ENCODE measurements around the gene TBL1XR1. TPM values are rescaled to one million over a fixed set of nuclear protein-coding genes. Genes with fewer than 3 reads are reported as not detected.

Gene TBL1XR1
- polyA plus RNA-seq (ENCODE audit: insufficient read length) = 181 TPM
- long read RNA-seq, donor 1, full-length matches to known transcripts = 5 of 5 reads
- long read RNA-seq, donor 1, partial matches to known transcripts = 0 of 5 reads
- long read RNA-seq, donor 1, other reads (novel, unspliced or antisense) = 0 of 5 reads
- long read RNA-seq, donor 2, full-length matches to known transcripts = 8 of 8 reads
- long read RNA-seq, donor 2, partial matches to known transcripts = 0 of 8 reads
- long read RNA-seq, donor 2, other reads (novel, unspliced or antisense) = 0 of 8 reads
- long read RNA-seq, donor 3, full-length matches to known transcripts = 2 of 2 reads
- long read RNA-seq, donor 3, partial matches to known transcripts = 0 of 2 reads
- long read RNA-seq, donor 3, other reads (novel, unspliced or antisense) = 0 of 2 reads
- long read RNA-seq, donor 4 = 0 reads
- long read RNA-seq, donor 5, full-length matches to known transcripts = 4 of 4 reads
- long read RNA-seq, donor 5, partial matches to known transcripts = 0 of 4 reads
- long read RNA-seq, donor 5, other reads (novel, unspliced or antisense) = 0 of 4 reads
- long read RNA-seq, donor 6, full-length matches to known transcripts = 6 of 6 reads
- long read RNA-seq, donor 6, partial matches to known transcripts = 0 of 6 reads
- long read RNA-seq, donor 6, other reads (novel, unspliced or antisense) = 0 of 6 reads
- long read RNA-seq, donor 7, full-length matches to known transcripts = 5 of 5 reads
- long read RNA-seq, donor 7, partial matches to known transcripts = 0 of 5 reads
- long read RNA-seq, donor 7, other reads (novel, unspliced or antisense) = 0 of 5 reads
- long read RNA-seq, donor 8, full-length matches to known transcripts = 4 of 4 reads
- long read RNA-seq, donor 8, partial matches to known transcripts = 0 of 4 reads
- long read RNA-seq, donor 8, other reads (novel, unspliced or antisense) = 0 of 4 reads

- DNase-seq = peak; percentile 92
Observed at GRCh38 chr3:177197041-177197726, at the start of gene TBL1XR1. Gene TBL1XR1, minus strand, starts transcription at chr3:177197482. Its CDS starts 132,505 bp downstream, at chr3:177064977.

- no peak for DNase-seq
Observed at GRCh38 chr3:177245250-177245649, 48.0 kb upstream of the TBL1XR1 start.

GRCh38 chr3:177244606-177245005 lies 47.3 kb upstream of the TBL1XR1 start:
- no peak for DNase-seq

- DNase-seq = no peak
Observed at GRCh38 chr3:177238686-177239216, 41.5 kb upstream of the TBL1XR1 start.

GRCh38 chr3:177237206-177237605 lies 39.9 kb upstream of the TBL1XR1 start:
- DNase-seq = no peak

- no peak for DNase-seq
Observed at GRCh38 chr3:177236704-177237103, 39.4 kb upstream of the TBL1XR1 start.

- DNase-seq = no peak
Observed at GRCh38 chr3:177234121-177234520, 36.8 kb upstream of the TBL1XR1 start.

GRCh38 chr3:177231242-177231641 lies 34.0 kb upstream of the TBL1XR1 start:
- DNase-seq = no peak

GRCh38 chr3:177230641-177231040 lies 33.4 kb upstream of the TBL1XR1 start:
- no peak for DNase-seq

GRCh38 chr3:177229791-177230190 lies 32.5 kb upstream of the TBL1XR1 start:
- DNase-seq = no peak

GRCh38 chr3:177228601-177229190 lies 31.4 kb upstream of the TBL1XR1 start:
- no peak for DNase-seq

- DNase-seq = no peak
Observed at GRCh38 chr3:177224414-177224813, 27.1 kb upstream of the TBL1XR1 start.

- no peak for DNase-seq
Observed at GRCh38 chr3:177221744-177222143, 24.5 kb upstream of the TBL1XR1 start.

GRCh38 chr3:177220136-177220974 lies 23.1 kb upstream of the TBL1XR1 start:
- no peak for DNase-seq

GRCh38 chr3:177213801-177214535 lies 16.7 kb upstream of the TBL1XR1 start:
- no peak for DNase-seq

GRCh38 chr3:177212756-177213155 lies 15.5 kb upstream of the TBL1XR1 start:
- DNase-seq = no peak

GRCh38 chr3:177212278-177212610 lies 15.0 kb upstream of the TBL1XR1 start:
- no peak for DNase-seq

- DNase-seq = no peak
Observed at GRCh38 chr3:177211503-177212277, 14.4 kb upstream of the TBL1XR1 start.

All from left kidney (tissue), 8 donors.